IMR-90 (cell line): ENCODE measurements around the gene CDR2.

Experiments
- BHLHE40 ChIP-seq: fragments of 150-350 bp; IDR thresholded peaks from 2 replicates; pipeline ENCODE4 v1.6.1; 2016; ENCODE audit warnings: mild to moderate bottlenecking, low read depth, low read length
- CEBPB ChIP-seq: IDR thresholded peaks from 2 replicates; pipeline ENCODE4 v1.6.1; 2012; ENCODE audit warnings: low read depth, low read length, improper control_type of control experiment
- CHD1 ChIP-seq: IDR thresholded peaks from 2 replicates; pipeline ENCODE4 v1.6.1; 2012; ENCODE audit warnings: low read depth, low read length, improper control_type of control experiment
- CTCF ChIP-seq: conservative IDR thresholded peaks from 2 replicates; pipeline ENCODE4 v1.5.1; 2012; ENCODE audit warnings: mild to moderate bottlenecking, low read depth, low read length, improper control_type of control experiment
- ELK1 ChIP-seq: fragments of 150-350 bp; IDR thresholded peaks from 2 replicates; pipeline ENCODE4 v1.6.1; 2016; ENCODE audit warnings: low read depth, mild to moderate bottlenecking, low read length, moderate library complexity, borderline replicate concordance
- FOS ChIP-seq: fragments of 150-350 bp; IDR thresholded peaks from 2 replicates; pipeline ENCODE4 v1.6.1; 2016; ENCODE audit warnings: low read depth, low read length
- MAFK ChIP-seq: IDR thresholded peaks from 2 replicates; pipeline ENCODE4 v1.6.1; 2012; ENCODE audit warnings: low read depth, low read length, improper control_type of control experiment
- MAZ ChIP-seq: IDR thresholded peaks from 2 replicates; pipeline ENCODE4 v1.6.1; 2012; ENCODE audit warnings: low read depth, mild to moderate bottlenecking, low read length, improper control_type of control experiment, moderate library complexity, borderline replicate concordance
- MXI1 ChIP-seq: IDR thresholded peaks from 2 replicates; pipeline ENCODE4 v1.6.1; 2012; ENCODE audit warnings: low read depth, mild to moderate bottlenecking, low read length, moderate library complexity, borderline replicate concordance
- POLR2A ChIP-seq: IDR thresholded peaks from 2 replicates; pipeline ENCODE4 v1.6.1; 2012; ENCODE audit warnings: mild to moderate bottlenecking, low read depth, low read length
- RAD21 ChIP-seq: IDR thresholded peaks from 2 replicates; pipeline ENCODE4 v1.6.1; 2012; ENCODE audit warnings: low read length, improper control_type of control experiment
- RFX5 ChIP-seq: IDR thresholded peaks from 2 replicates; pipeline ENCODE4 v1.8.0; 2012; ENCODE audit warnings: low read depth, mild to moderate bottlenecking, low read length, moderate library complexity
- SMC3 ChIP-seq: fragments of 150-350 bp; IDR thresholded peaks from 2 replicates; pipeline ENCODE4 v1.6.1; 2016; ENCODE audit warnings: low read depth, mild to moderate bottlenecking, antibody characterized with exemption, low read length, moderate library complexity
- USF2 ChIP-seq: fragments of 150-350 bp; IDR thresholded peaks from 2 replicates; pipeline ENCODE4 v1.6.1; 2017; ENCODE audit warnings: mild to moderate bottlenecking, antibody characterized with exemption, low read length, low read depth

GRCh38 chr16:22326771-22327445 is 47.5 kb downstream of the CDR2 start:
- TF ChIP-seq CTCF (no peak), BHLHE40 (no peak), USF2 (no peak), POLR2A (no peak), RFX5 (no peak), RAD21 (no peak), CEBPB (no peak), SMC3 (no peak), MAZ (no peak), CHD1 (no peak), MXI1 (no peak), ELK1 (no peak), FOS (no peak), MAFK (no peak)
